IMR-90 (cell line): ENCODE measurements around the gene ERN1. TPM values are rescaled to one million over a fixed set of nuclear protein-coding genes. Genes with fewer than 3 reads are reported as not detected.

Experiments
- ATAC-seq: fragments of 200-7000 bp; cut with Tn5 transposase; 2 replicates; pipeline ENCODE4 v1.9.1; 2020; ENCODE audit warnings: low read depth, mild to moderate bottlenecking, moderate library complexity
- BruUV-seq: library from RNA; stranded (reverse); fragments of 400-500 nt; replicated peaks from 2 replicates; lab custom pipeline; 2021; lab: Mats Ljungman, UMichigan
- CTCF ChIA-PET: fragments of 300-600 bp; formaldehyde crosslinking; extraction: SDS; loops from one replicate; lab custom pipeline; 2021; ENCODE audit warnings: antibody characterized with exemption; lab: Yijun Ruan, JAX
- POLR2A ChIA-PET: fragments of 300-600 bp; sonication (Branson Sonifier 250); formaldehyde crosslinking; loops from one replicate; lab custom pipeline; 2022; ENCODE audit warnings: antibody characterized with exemption; ENCODE audit not compliant: unreplicated experiment; lab: Charles Lee
- DNase-seq: peaks from one replicate; pipeline ENCODE4 v3.0.0; 2013
- H2AFZ ChIP-seq: replicated peaks from 2 replicates; pipeline ENCODE3; 2013; ENCODE audit warnings: low read length, mild to moderate bottlenecking; ENCODE audit not compliant: poor library complexity
- H2AK5ac ChIP-seq: 2 replicates; pipeline ENCODE4 v1.6.1; 2013; ENCODE audit warnings: low read depth, low read length, inconsistent platforms
- H2AK9ac ChIP-seq: replicated peaks from 2 replicates; pipeline ENCODE3; 2013; ENCODE audit warnings: mild to moderate bottlenecking, low read depth, low read length, moderate library complexity; ENCODE audit not compliant: poor library complexity
- H2BK120ac ChIP-seq: 2 replicates; pipeline ENCODE4 v1.6.1; 2013; ENCODE audit warnings: low read depth, low read length, inconsistent platforms
- H2BK15ac ChIP-seq: 3 replicates; pipeline ENCODE4 v1.6.1; 2013; ENCODE audit warnings: low read depth, low read length, inconsistent platforms
- H2BK20ac ChIP-seq: 2 replicates; pipeline ENCODE4 v1.6.1; 2013; ENCODE audit warnings: low read depth, mild to moderate bottlenecking, inconsistent platforms, low read length, moderate library complexity
- H2BK5ac ChIP-seq: 2 replicates; pipeline ENCODE4 v1.6.1; 2013; ENCODE audit warnings: mild to moderate bottlenecking, low read depth, low read length, inconsistent platforms; ENCODE audit not compliant: poor library complexity, severe bottlenecking
- H3K14ac ChIP-seq: replicated peaks from 2 replicates; pipeline ENCODE4 v1.6.1; 2013; ENCODE audit warnings: low read depth, low read length, inconsistent platforms
- H3K18ac ChIP-seq: 2 replicates; pipeline ENCODE4 v1.6.1; 2013; ENCODE audit warnings: low read depth, low read length, control low read depth
- H3K23ac ChIP-seq: 2 replicates; pipeline ENCODE4 v1.6.1; 2013; ENCODE audit warnings: low read depth, low read length, inconsistent platforms
- H3K27ac ChIP-seq: 2 replicates; pipeline ENCODE4 v1.5.1; 2013; ENCODE audit warnings: mild to moderate bottlenecking, control low read depth, low read length; ENCODE audit not compliant: insufficient read depth
- H3K27me3 ChIP-seq: 2 replicates; pipeline ENCODE4 v1.6.1; 2013; ENCODE audit warnings: low read length; ENCODE audit not compliant: control insufficient read depth, insufficient read depth
- H3K36me3 ChIP-seq: 2 replicates; pipeline ENCODE4 v1.6.1; 2013; ENCODE audit warnings: low read length, mixed read lengths; ENCODE audit not compliant: control insufficient read depth, insufficient read depth
- H3K4ac ChIP-seq: 2 replicates; pipeline ENCODE4 v1.6.1; 2013; ENCODE audit warnings: low read depth, low read length, inconsistent platforms
- H3K4me1 ChIP-seq: 2 replicates; pipeline ENCODE4 v1.6.1; 2013; ENCODE audit warnings: low read length, mixed read lengths; ENCODE audit not compliant: control insufficient read depth, insufficient read depth
- H3K4me2 ChIP-seq: 2 replicates; pipeline ENCODE4 v1.6.1; 2013; ENCODE audit warnings: low read depth, mild to moderate bottlenecking, control low read depth, low read length, moderate library complexity
- H3K4me3 ChIP-seq: 2 replicates; pipeline ENCODE4 v1.5.1; 2013; ENCODE audit warnings: low read depth, mild to moderate bottlenecking, control low read depth, low read length, moderate library complexity; ENCODE audit not compliant: insufficient read depth
- H3K56ac ChIP-seq: 2 replicates; pipeline ENCODE4 v1.6.1; 2013; ENCODE audit warnings: low read length, inconsistent platforms; ENCODE audit not compliant: insufficient read depth; ENCODE audit errors: extremely low read depth
- H3K79me1 ChIP-seq, 2 experiments: 2 replicates each; pipeline ENCODE4 v1.6.1; 2013; ENCODE audit warnings: low read length in 2 of 2, inconsistent platforms in 1 of 2, low read depth in 1 of 2
- H3K9ac ChIP-seq: 2 replicates; pipeline ENCODE4 v1.6.1; 2013; ENCODE audit warnings: low read depth, low read length, control low read depth
- H3K9me1 ChIP-seq: 2 replicates; pipeline ENCODE4 v1.6.1; 2013; ENCODE audit warnings: low read length, inconsistent platforms; ENCODE audit not compliant: insufficient read depth
- H3K9me3 ChIP-seq: 2 replicates; pipeline ENCODE4 v1.6.1; 2013; ENCODE audit warnings: low read length; ENCODE audit not compliant: control insufficient read depth, insufficient read depth
- H4K20me1 ChIP-seq: 2 replicates; pipeline ENCODE4 v1.6.1; 2013; ENCODE audit warnings: low read length, inconsistent platforms; ENCODE audit not compliant: insufficient read depth
- H4K5ac ChIP-seq: 2 replicates; pipeline ENCODE4 v1.6.1; 2013; ENCODE audit warnings: mild to moderate bottlenecking, low read depth, low read length, control low read depth
- H4K8ac ChIP-seq, 2 experiments: 2 replicates each; pipeline ENCODE4 v1.6.1; 2013; ENCODE audit warnings: low read depth in 2 of 2, low read length in 2 of 2, control low read depth in 1 of 2, inconsistent platforms in 1 of 2
- H4K91ac ChIP-seq: 2 replicates; pipeline ENCODE4 v1.6.1; 2013; ENCODE audit warnings: low read depth, low read length, inconsistent platforms; ENCODE audit not compliant: insufficient read depth
- CHD1 ChIP-seq: IDR thresholded peaks from 2 replicates; pipeline ENCODE4 v1.6.1; 2012; ENCODE audit warnings: low read depth, low read length, improper control_type of control experiment
- MAFK ChIP-seq: IDR thresholded peaks from 2 replicates; pipeline ENCODE4 v1.6.1; 2012; ENCODE audit warnings: low read depth, low read length, improper control_type of control experiment
- POLR2A ChIP-seq: IDR thresholded peaks from 2 replicates; pipeline ENCODE4 v1.6.1; 2012; ENCODE audit warnings: mild to moderate bottlenecking, low read depth, low read length
- SMC3 ChIP-seq: fragments of 150-350 bp; IDR thresholded peaks from 2 replicates; pipeline ENCODE4 v1.6.1; 2016; ENCODE audit warnings: low read depth, mild to moderate bottlenecking, antibody characterized with exemption, low read length, moderate library complexity
- WGBS, 2 experiments: methylation state at CpG; one replicate each; pipeline versions ENCODE4 v1.1.5 to v1.1.7; 2013; ENCODE audit warnings: missing lambda C conversion rate in 2 of 2; ENCODE audit not compliant: insufficient read length in 1 of 2; ENCODE audit errors: extremely low coverage in 2 of 2; 5-methylcytosine and 5-hydroxymethylcytosine counted together
- dilution Hi-C: fragments of 300-500 bp; cut with HindIII; formaldehyde crosslinking; loops from one replicate; pipeline ENCODE4 v1.14.3; 2018; ENCODE audit warnings: low sequenced_read_pairs; ENCODE audit not compliant: unreplicated experiment
- in situ Hi-C: fragments of 300-500 bp; cut with MboI; formaldehyde crosslinking; loops from 3 replicates; pipeline ENCODE4 v1.14.3; 2019; ENCODE audit warnings: low sequenced_read_pairs, inconsistent platforms, mixed read lengths
- intact Hi-C: fragments of 100-400 bp; cut with micrococcal nuclease; formaldehyde crosslinking; loops from 2 replicates; pipeline ENCODE4 v1.10.0; 2022
- polyA plus RNA-seq, 3 experiments: library from polyadenylated mRNA; depleted of rRNA; stranded (reverse); fragments of >200 nt; gene quantifications; 2 replicates each; pipeline ENCODE4 v1.2.3, GENCODE V29; 2012; ENCODE audit warnings: low replicate concordance in 1 of 3
- total RNA-seq: library from RNA; depleted of rRNA; stranded (reverse); fragments of >200 nt; gene quantifications from 2 replicates; pipeline ENCODE4 v1.2.3, GENCODE V29; 2012

Gene ERN1
- total and polyA plus RNA-seq, 2 of the 4 experiments (the other 2 are of a cell fraction) = 2.7 to 4.1 TPM

DNA sequence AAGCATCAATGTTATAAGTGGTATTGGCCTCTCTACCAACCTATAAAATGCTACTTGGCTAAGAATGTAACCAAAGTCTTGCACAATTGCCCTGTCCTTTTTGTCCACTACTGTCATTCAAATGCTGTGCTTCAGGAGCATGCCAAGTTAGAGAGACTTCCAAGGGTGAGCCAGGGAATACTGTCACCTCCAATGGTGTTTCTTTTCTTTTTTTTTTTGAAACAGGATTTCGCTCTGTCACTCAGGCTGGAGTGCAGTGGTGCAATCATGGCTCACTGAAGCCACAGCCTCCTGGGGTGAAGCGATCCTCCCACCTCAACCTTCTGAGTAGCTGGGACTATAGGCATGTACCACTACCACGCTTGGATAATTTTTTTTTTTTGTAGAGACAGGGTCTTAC is 43.7 kb upstream of the ERN1 start:
- DNase-seq = no peak
- dilution Hi-C loops = no loop called here
- CTCF ChIA-PET = no interaction called here

More for the DNA sequence above, 43.7 kb upstream of the ERN1 start:
- POLR2A ChIA-PET = no interaction called here
- H3K4me2 ChIP-seq = no peak overlapping the region
- H3K4me3 ChIP-seq = no peak overlapping the region
- H2BK5ac ChIP-seq = no peak overlapping the region
- H3K9me1 ChIP-seq = peaks cover 4% of the 10 kb centered on the region
- no peak overlapping the region for H2BK20ac ChIP-seq
- no peak overlapping the region for H2AK9ac ChIP-seq
- H3K9me3 ChIP-seq = no peaks in the 10 kb centered on the region
- no peak overlapping the region for H2BK15ac ChIP-seq
- no peaks in the 10 kb centered on the region for H3K27me3 ChIP-seq
- H4K5ac ChIP-seq = no peak overlapping the region
- H2AFZ ChIP-seq = no peak overlapping the region
- TF ChIP-seq MAFK (no peak), POLR2A (no peak), SMC3 (no peak), CHD1 (no peak)
- H3K56ac ChIP-seq = no peak overlapping the region
- WGBS, 2 experiments = no CpG with 5 or more reads among the region's 3 CpGs
- intact Hi-C loops (no loop called here), in situ Hi-C loops (no loop called here)
- no peak overlapping the region for H2BK120ac ChIP-seq
- peaks cover 2% of the 10 kb centered on the region; the same call in 1 of the 2 replicates for H3K4me1 ChIP-seq
- no peak overlapping the region for H2AK5ac ChIP-seq
- ATAC-seq = no peak
- H3K79me1 ChIP-seq = 0 out of 4 replicates have a peak, but pooled peaks cover 0 to 3% of the 10 kb centered on the region in 2 experiments
- H3K14ac ChIP-seq = no peak overlapping the region
- H3K27ac ChIP-seq = no peak overlapping the region
- H3K4ac ChIP-seq = no peak overlapping the region
- no peak overlapping the region for H4K91ac ChIP-seq
- H3K9ac ChIP-seq = no peak overlapping the region
- no peaks in the 10 kb centered on the region for H4K20me1 ChIP-seq
- no peak overlapping the region for H4K8ac ChIP-seq
- no peak overlapping the region for H3K18ac ChIP-seq
- peaks cover 7% of the 10 kb centered on the region; the same call in 1 of the 2 replicates for H3K36me3 ChIP-seq
- BruUV-seq = no TSS peak
- H3K23ac ChIP-seq = no peak overlapping the region
